ENCODE data around the gene MLXIP. TPM values are rescaled to one million over a fixed set of nuclear protein-coding genes. Genes with fewer than 3 reads are reported as not detected.

MLXIP gene
- total RNA-seq, 1 experiment from 2014 or later, result 16.7 TPM

DNA sequence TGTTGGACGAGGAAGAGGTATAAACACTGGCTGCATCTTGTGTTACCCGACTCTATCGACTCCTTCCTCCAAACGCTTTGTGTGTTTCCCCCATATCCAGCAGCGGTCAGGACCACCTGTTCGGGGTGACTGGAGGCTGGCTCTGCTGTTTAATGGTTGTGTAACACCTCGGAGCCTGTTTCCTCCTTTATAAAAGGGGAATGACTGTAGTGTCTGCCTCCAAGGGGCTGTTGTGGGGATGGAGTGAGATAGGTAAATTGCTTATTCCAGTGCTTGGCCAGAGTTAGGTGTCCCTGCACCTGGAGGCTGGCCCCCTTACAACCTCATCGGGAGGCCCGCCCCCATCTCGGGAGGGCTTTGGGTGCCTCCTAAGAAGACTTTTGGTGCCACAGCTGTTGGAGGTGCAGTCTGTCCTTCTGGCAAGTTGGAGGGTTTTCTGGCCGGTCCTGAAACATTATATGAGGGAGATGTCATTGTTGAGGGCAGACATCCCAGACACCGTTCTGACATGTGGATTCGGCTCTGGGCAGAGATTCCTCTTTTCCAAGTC lies 1.1 kb downstream of the MLXIP start:
- Histone ChIP-seq H3K36me3 (ENCODE audit: low read depth, low read length) (no peaks in the 10 kb centered on the region), H3F3A (ENCODE audit: low read length, unreplicated experiment) (peaks cover 9% of the 10 kb centered on the region), H4K20me1 (ENCODE audit: low read length) (peaks cover 23% of the 10 kb centered on the region), H2AFZ (ENCODE audit: low read length) (no peak overlapping the region), H3K27ac (ENCODE audit: low read length) (peak overlapping the region; percentile 85), H3K4me1 (ENCODE audit: insufficient read depth, low read length) (peaks cover 27% of the 10 kb centered on the region), H3K4me2 (ENCODE audit: low read length) (peak overlapping the region; percentile 93), H3K4me3 (ENCODE audit: low read length) (peak overlapping the region; percentile 81), H3K79me2 (ENCODE audit: low read length) (peaks cover 57% of the 10 kb centered on the region), H3K9me3 (ENCODE audit: low read length) (no peaks in the 10 kb centered on the region), H3K9me2 (replicated peaks; ENCODE audit: low read length) (no peaks in the 10 kb centered on the region), H3K27me3 (ENCODE audit: low read length) (no peaks in the 10 kb centered on the region), H3K9ac (ENCODE audit: low read length) (peak overlapping the region; percentile 79)
- intact Hi-C loops (cut with micrococcal nuclease), result loop anchor here (2.0 kb wide), 1 partner anchor 43 kb away; no protein-coding TSS in a partner anchor
- TSS peak; percentile 53 for BruUV-seq (replicated peaks)
- DNase-seq, result no peak
- ChIA-PET POLR2A (ENCODE audit: unreplicated experiment) (interaction anchor here (1.3 kb wide), 1 partner anchor 32 kb away, joined by 6 read pairs; no protein-coding TSS in a partner anchor), CTCF (interaction anchor here (0.7 to 1.2 kb wide), 2 partner anchors 16 to 88 kb away, joined by 3 to 5 read pairs; no protein-coding TSS in a partner anchor)
- ATAC-seq, result 0 out of 2 replicates have a peak, but pooled peaks have one; percentile 1
- TF ChIP-seq, protein P1, sequence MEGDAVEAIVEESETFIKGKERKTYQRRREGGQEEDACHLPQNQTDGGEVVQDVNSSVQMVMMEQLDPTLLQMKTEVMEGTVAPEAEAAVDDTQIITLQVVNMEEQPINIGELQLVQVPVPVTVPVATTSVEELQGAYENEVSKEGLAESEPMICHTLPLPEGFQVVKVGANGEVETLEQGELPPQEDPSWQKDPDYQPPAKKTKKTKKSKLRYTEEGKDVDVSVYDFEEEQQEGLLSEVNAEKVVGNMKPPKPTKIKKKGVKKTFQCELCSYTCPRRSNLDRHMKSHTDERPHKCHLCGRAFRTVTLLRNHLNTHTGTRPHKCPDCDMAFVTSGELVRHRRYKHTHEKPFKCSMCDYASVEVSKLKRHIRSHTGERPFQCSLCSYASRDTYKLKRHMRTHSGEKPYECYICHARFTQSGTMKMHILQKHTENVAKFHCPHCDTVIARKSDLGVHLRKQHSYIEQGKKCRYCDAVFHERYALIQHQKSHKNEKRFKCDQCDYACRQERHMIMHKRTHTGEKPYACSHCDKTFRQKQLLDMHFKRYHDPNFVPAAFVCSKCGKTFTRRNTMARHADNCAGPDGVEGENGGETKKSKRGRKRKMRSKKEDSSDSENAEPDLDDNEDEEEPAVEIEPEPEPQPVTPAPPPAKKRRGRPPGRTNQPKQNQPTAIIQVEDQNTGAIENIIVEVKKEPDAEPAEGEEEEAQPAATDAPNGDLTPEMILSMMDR (conservative IDR thresholded peaks at IDR 0.05; ENCODE audit: low read depth, low read length), result no peak
- TF ChIP-seq EZH2phosphoT487 (IDR thresholded peaks at IDR 0.05; ENCODE audit: borderline replicate concordance, low read length) (no peak), EZH2 (IDR thresholded peaks at IDR 0.05; ENCODE audit: low read length, unreplicated experiment) (no peak)

DNA sequence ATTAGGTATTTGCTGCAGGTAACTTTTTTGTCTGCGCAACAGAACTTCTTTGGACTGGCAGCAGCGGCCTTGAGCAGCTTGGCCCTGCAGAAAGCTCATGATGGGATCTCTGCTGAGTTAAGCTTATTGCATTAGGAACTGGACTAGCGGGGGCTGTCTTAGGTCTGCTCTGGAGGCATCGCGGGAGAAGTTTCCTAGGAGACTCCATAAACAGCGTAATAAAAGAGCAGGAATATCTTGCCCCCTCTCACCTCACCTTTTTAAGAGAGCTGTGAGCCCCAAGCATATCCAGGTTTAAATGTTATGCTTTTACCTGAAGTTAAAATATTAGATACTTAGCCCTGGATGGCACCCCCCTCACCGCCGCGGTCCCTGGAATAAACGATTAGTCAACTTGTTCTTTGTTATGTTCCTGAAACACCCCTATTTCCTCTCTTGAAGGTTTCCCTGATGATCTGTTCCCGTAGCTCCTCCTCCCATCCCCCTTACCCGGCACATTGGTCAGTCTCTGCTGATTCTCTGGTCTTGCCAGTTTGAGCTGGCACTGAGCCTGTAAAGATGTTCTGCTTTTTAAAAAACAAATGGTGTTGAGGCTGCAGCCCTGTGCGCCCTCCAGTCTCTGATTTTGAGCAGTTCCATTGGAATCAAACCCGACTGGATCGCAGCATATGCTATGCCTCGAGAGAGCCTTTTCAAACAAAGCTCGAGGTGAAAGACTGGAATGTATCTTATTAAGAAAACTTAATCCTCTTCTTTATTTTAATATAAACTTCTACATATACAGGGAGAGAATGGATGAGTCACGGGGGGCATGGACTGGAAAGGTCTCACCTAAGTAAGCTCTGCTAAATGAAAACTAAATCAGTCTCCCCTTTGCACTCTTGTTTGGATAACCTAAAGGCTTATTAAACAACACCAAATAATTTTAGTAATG lies 1.9 kb downstream of the MLXIP start:
- Histone ChIP-seq H3K4me2 (ENCODE audit: low read length) (peak overlapping the region; percentile 93), H3K27ac (ENCODE audit: low read length) (peak overlapping the region; percentile 85), H3K27me3 (ENCODE audit: low read length) (no peaks in the 10 kb centered on the region), H3K36me3 (ENCODE audit: low read depth, low read length) (no peaks in the 10 kb centered on the region; the same call in 1 of the 2 replicates), H3K9me2 (replicated peaks; ENCODE audit: low read length) (no peaks in the 10 kb centered on the region), H3K79me2 (ENCODE audit: low read length) (peaks cover 65% of the 10 kb centered on the region), H4K20me1 (ENCODE audit: low read length) (peaks cover 23% of the 10 kb centered on the region), H2AFZ (ENCODE audit: low read length) (no peak overlapping the region), H3K9ac (ENCODE audit: low read length) (peak overlapping the region; percentile 79), H3F3A (ENCODE audit: low read length, unreplicated experiment) (peaks cover 9% of the 10 kb centered on the region), H3K4me1 (ENCODE audit: insufficient read depth, low read length) (peaks cover 27% of the 10 kb centered on the region), H3K4me3 (ENCODE audit: low read length) (peak overlapping the region; percentile 81), H3K9me3 (ENCODE audit: low read length) (no peaks in the 10 kb centered on the region)
- intact Hi-C loops (cut with micrococcal nuclease), result loop anchor here (1.0 to 2.0 kb wide), 2 partner anchors 31 to 42 kb away; no protein-coding TSS in a partner anchor
- TF ChIP-seq, protein P1 (conservative IDR thresholded peaks at IDR 0.05; ENCODE audit: low read depth, low read length), result no peak
- TF ChIP-seq EZH2 (IDR thresholded peaks at IDR 0.05; ENCODE audit: low read length, unreplicated experiment), result no peak
- TF ChIP-seq EZH2phosphoT487 (IDR thresholded peaks at IDR 0.05; ENCODE audit: borderline replicate concordance, low read length), result no peak
- BruUV-seq (replicated peaks), result no TSS peak
- CTCF ChIA-PET, result interaction anchor here (0.6 to 1.2 kb wide), 4 partner anchors 17 to 408 kb away, joined by 3 to 5 read pairs (median 4); no protein-coding TSS in a partner anchor
- DNase-seq (peak; percentile 92), ATAC-seq (peak; percentile 33)
- POLR2A ChIA-PET (ENCODE audit: unreplicated experiment), result interaction anchor here (0.6 to 1.3 kb wide), 4 partner anchors 17 to 68 kb away, joined by 4 to 6 read pairs (median 6); no protein-coding TSS in a partner anchor

All from PC-3 (cell line).